ENCODE data around the gene WDR4.

Gene WDR4

GRCh38 chr21:42862774-42863503 is 16.4 kb downstream of the WDR4 start:
- peak; percentile 47 for DNase-seq
- no CpG with 5 or more reads among the region's 21 CpGs for whole genome bisulfite sequencing (ENCODE audit: extremely low coverage, insufficient coverage, low lambda C conversion rate)
- no peak overlapping the region for H3K23ac ChIP-seq (ENCODE audit: low read length)
- no peak overlapping the region for H4K8ac ChIP-seq (ENCODE audit: low read depth, low read length)
- H3K56ac ChIP-seq (ENCODE audit: low read length), result no peak overlapping the region
- H4K5ac ChIP-seq (ENCODE audit: low read length), result no peak overlapping the region
- no peak overlapping the region for H3K27ac ChIP-seq (ENCODE audit: low read depth, low read length)
- no peak overlapping the region for H3K4me2 ChIP-seq (ENCODE audit: low read length)
- no peak overlapping the region for H2BK15ac ChIP-seq (replicated peaks; ENCODE audit: low read depth)
- H3K4me1 ChIP-seq (ENCODE audit: control insufficient read depth, low read depth, low read length), result no peaks in the 10 kb centered on the region
- peaks cover 39% of the 10 kb centered on the region for H3K79me1 ChIP-seq (ENCODE audit: low read length)
- H3K18ac ChIP-seq (ENCODE audit: low read length), result no peak overlapping the region
- H3K9ac ChIP-seq (ENCODE audit: low read length), result no peak overlapping the region
- no peak overlapping the region for H3K4ac ChIP-seq (ENCODE audit: low read depth, low read length)
- H3K36me3 ChIP-seq (ENCODE audit: control insufficient read depth, insufficient read depth, low read length), result peaks cover 20% of the 10 kb centered on the region
- H2BK120ac ChIP-seq (ENCODE audit: low read depth, low read length), result no peak overlapping the region
- no peak overlapping the region for H2AK5ac ChIP-seq (ENCODE audit: low read length)
- no peak overlapping the region for H2BK5ac ChIP-seq (ENCODE audit: low read length)
- no peak overlapping the region for H3K4me3 ChIP-seq (ENCODE audit: low read length)
- H3K27me3 ChIP-seq (ENCODE audit: insufficient read depth, low read length, poor library complexity), result no peaks in the 10 kb centered on the region
- peaks cover 77% of the 10 kb centered on the region for H3K79me2 ChIP-seq (ENCODE audit: control insufficient read depth, insufficient read depth, low read length)

DNA sequence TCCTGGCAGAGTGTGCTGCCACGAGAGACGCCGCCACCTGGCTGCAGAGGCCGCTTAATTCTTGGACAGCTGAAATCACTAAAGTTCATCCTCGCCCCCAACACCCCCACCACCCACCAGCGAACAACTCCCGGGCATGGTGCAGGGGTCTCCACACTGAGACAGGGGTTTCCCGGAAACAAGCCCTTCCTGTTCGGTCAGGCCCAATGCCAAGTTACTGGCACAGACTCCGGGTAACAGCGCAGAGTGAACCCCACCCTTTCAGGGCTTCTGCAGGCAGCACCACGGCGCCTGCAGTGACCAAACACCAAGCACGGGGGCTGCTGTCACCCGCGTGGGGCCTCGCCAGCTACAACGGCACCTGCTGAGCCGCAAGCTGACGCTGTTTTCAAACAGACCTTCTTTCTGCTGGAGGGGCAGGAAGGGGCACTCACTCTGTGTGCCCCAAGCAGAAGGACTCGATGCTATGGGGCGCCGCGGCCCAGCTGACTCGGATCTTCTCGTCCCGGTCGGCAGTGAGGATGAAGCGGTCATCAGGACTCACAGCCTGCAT is 17.4 kb downstream of the WDR4 start:
- peaks cover 14% of the 10 kb centered on the region for H3K36me3 ChIP-seq (ENCODE audit: control insufficient read depth, insufficient read depth, low read length)
- H3K4ac ChIP-seq (ENCODE audit: low read depth, low read length), result no peak overlapping the region
- no peak overlapping the region for H2BK120ac ChIP-seq (ENCODE audit: low read depth, low read length)
- no peak overlapping the region for H3K18ac ChIP-seq (ENCODE audit: low read length)
- no peak overlapping the region for H3K27ac ChIP-seq (ENCODE audit: low read depth, low read length)
- H3K9ac ChIP-seq (ENCODE audit: low read length), result no peak overlapping the region
- H2AK5ac ChIP-seq (ENCODE audit: low read length), result no peak overlapping the region
- H3K56ac ChIP-seq (ENCODE audit: low read length), result no peak overlapping the region
- WGBS (ENCODE audit: extremely low coverage, insufficient coverage, low lambda C conversion rate), result no CpG with 5 or more reads among the region's 29 CpGs
- peaks cover 72% of the 10 kb centered on the region for H3K79me2 ChIP-seq (ENCODE audit: control insufficient read depth, insufficient read depth, low read length)
- no peak for DNase-seq
- no peak overlapping the region for H3K4me3 ChIP-seq (ENCODE audit: low read length)
- no peak overlapping the region for H4K5ac ChIP-seq (ENCODE audit: low read length)
- peaks cover 37% of the 10 kb centered on the region for H3K79me1 ChIP-seq (ENCODE audit: low read length)
- no peaks in the 10 kb centered on the region for H3K27me3 ChIP-seq (ENCODE audit: insufficient read depth, low read length, poor library complexity)
- H3K4me1 ChIP-seq (ENCODE audit: control insufficient read depth, low read depth, low read length), result no peaks in the 10 kb centered on the region
- H2BK15ac ChIP-seq (replicated peaks; ENCODE audit: low read depth), result no peak overlapping the region
- H3K23ac ChIP-seq (ENCODE audit: low read length), result no peak overlapping the region
- no peak overlapping the region for H3K4me2 ChIP-seq (ENCODE audit: low read length)
- H4K8ac ChIP-seq (ENCODE audit: low read depth, low read length), result no peak overlapping the region
- H2BK5ac ChIP-seq (ENCODE audit: low read length), result no peak overlapping the region

GRCh38 chr21:42861311-42861847 is 18.0 kb downstream of the WDR4 start:
- Histone ChIP-seq H2BK120ac (ENCODE audit: low read depth, low read length) (no peak overlapping the region), H3K79me2 (ENCODE audit: control insufficient read depth, insufficient read depth, low read length) (peaks cover 69% of the 10 kb centered on the region), H2BK5ac (ENCODE audit: low read length) (no peak overlapping the region), H4K5ac (ENCODE audit: low read length) (no peak overlapping the region), H2BK15ac (replicated peaks; ENCODE audit: low read depth) (no peak overlapping the region), H3K79me1 (ENCODE audit: low read length) (peaks cover 35% of the 10 kb centered on the region), H3K36me3 (ENCODE audit: control insufficient read depth, insufficient read depth, low read length) (peaks cover 14% of the 10 kb centered on the region), H3K4me1 (ENCODE audit: control insufficient read depth, low read depth, low read length) (no peaks in the 10 kb centered on the region), H3K56ac (ENCODE audit: low read length) (no peak overlapping the region), H3K27ac (ENCODE audit: low read depth, low read length) (no peak overlapping the region), H3K23ac (ENCODE audit: low read length) (no peak overlapping the region), H2AK5ac (ENCODE audit: low read length) (no peak overlapping the region), H3K9ac (ENCODE audit: low read length) (no peak overlapping the region), H4K8ac (ENCODE audit: low read depth, low read length) (no peak overlapping the region), H3K4ac (ENCODE audit: low read depth, low read length) (no peak overlapping the region), H3K18ac (ENCODE audit: low read length) (no peak overlapping the region), H3K4me2 (ENCODE audit: low read length) (no peak overlapping the region), H3K4me3 (ENCODE audit: low read length) (no peak overlapping the region), H3K27me3 (ENCODE audit: insufficient read depth, low read length, poor library complexity) (no peaks in the 10 kb centered on the region)
- no CpG with 5 or more reads among the region's 10 CpGs for WGBS (ENCODE audit: extremely low coverage, insufficient coverage, low lambda C conversion rate)
- no peak for DNase-seq

GRCh38 chr21:42860345-42860744 is 19.0 kb downstream of the WDR4 start:
- Histone ChIP-seq H2AK5ac (ENCODE audit: low read length) (no peak overlapping the region), H3K27me3 (ENCODE audit: insufficient read depth, low read length, poor library complexity) (no peaks in the 10 kb centered on the region), H3K4ac (ENCODE audit: low read depth, low read length) (no peak overlapping the region), H3K27ac (ENCODE audit: low read depth, low read length) (no peak overlapping the region), H2BK120ac (ENCODE audit: low read depth, low read length) (no peak overlapping the region), H3K23ac (ENCODE audit: low read length) (no peak overlapping the region), H3K4me3 (ENCODE audit: low read length) (no peak overlapping the region), H3K79me2 (ENCODE audit: control insufficient read depth, insufficient read depth, low read length) (peaks cover 61% of the 10 kb centered on the region), H3K18ac (ENCODE audit: low read length) (no peak overlapping the region), H3K4me2 (ENCODE audit: low read length) (no peak overlapping the region), H4K8ac (ENCODE audit: low read depth, low read length) (no peak overlapping the region), H3K9ac (ENCODE audit: low read length) (no peak overlapping the region), H3K36me3 (ENCODE audit: control insufficient read depth, insufficient read depth, low read length) (peaks cover 19% of the 10 kb centered on the region), H2BK5ac (ENCODE audit: low read length) (no peak overlapping the region), H2BK15ac (replicated peaks; ENCODE audit: low read depth) (no peak overlapping the region), H4K5ac (ENCODE audit: low read length) (no peak overlapping the region), H3K56ac (ENCODE audit: low read length) (no peak overlapping the region), H3K4me1 (ENCODE audit: control insufficient read depth, low read depth, low read length) (no peaks in the 10 kb centered on the region), H3K79me1 (ENCODE audit: low read length) (peaks cover 36% of the 10 kb centered on the region)
- no CpG with 5 or more reads among the region's 17 CpGs for WGBS (ENCODE audit: extremely low coverage, insufficient coverage, low lambda C conversion rate)
- DNase-seq, result no peak

DNA sequence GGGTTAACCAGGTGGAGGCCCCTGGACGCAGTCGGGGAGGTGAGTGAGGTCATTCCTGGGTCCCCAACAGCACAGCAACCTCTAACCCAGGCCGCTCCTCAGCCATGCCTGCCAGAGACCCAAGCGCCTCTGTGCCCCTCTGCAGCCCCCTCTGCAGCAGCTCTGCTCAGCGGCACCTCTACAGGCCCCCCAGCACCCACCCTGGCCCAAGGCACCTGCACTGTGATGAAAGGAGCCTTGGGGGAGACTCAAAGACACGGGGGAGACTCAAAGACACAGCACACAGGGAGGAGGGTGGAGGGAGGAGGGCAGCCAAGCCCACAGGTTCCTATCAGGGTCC is 19.5 kb downstream of the WDR4 start:
- no CpG with 5 or more reads among the region's 6 CpGs for WGBS (ENCODE audit: extremely low coverage, insufficient coverage, low lambda C conversion rate)
- peaks cover 23% of the 10 kb centered on the region for H3K36me3 ChIP-seq (ENCODE audit: control insufficient read depth, insufficient read depth, low read length)
- H3K4ac ChIP-seq (ENCODE audit: low read depth, low read length), result no peak overlapping the region

More for the DNA sequence above, 19.5 kb downstream of the WDR4 start:
- Histone ChIP-seq H3K18ac (ENCODE audit: low read length) (no peak overlapping the region), H3K27ac (ENCODE audit: low read depth, low read length) (no peak overlapping the region), H2BK5ac (ENCODE audit: low read length) (no peak overlapping the region), H3K9ac (ENCODE audit: low read length) (no peak overlapping the region), H3K4me3 (ENCODE audit: low read length) (no peak overlapping the region), H2BK15ac (replicated peaks; ENCODE audit: low read depth) (no peak overlapping the region), H2AK5ac (ENCODE audit: low read length) (no peak overlapping the region), H2BK120ac (ENCODE audit: low read depth, low read length) (no peak overlapping the region), H3K4me2 (ENCODE audit: low read length) (no peak overlapping the region), H4K8ac (ENCODE audit: low read depth, low read length) (no peak overlapping the region), H3K56ac (ENCODE audit: low read length) (no peak overlapping the region), H3K27me3 (ENCODE audit: insufficient read depth, low read length, poor library complexity) (no peaks in the 10 kb centered on the region), H3K79me2 (ENCODE audit: control insufficient read depth, insufficient read depth, low read length) (peaks cover 56% of the 10 kb centered on the region), H3K4me1 (ENCODE audit: control insufficient read depth, low read depth, low read length) (no peaks in the 10 kb centered on the region), H3K23ac (ENCODE audit: low read length) (no peak overlapping the region), H4K5ac (ENCODE audit: low read length) (no peak overlapping the region), H3K79me1 (ENCODE audit: low read length) (peaks cover 34% of the 10 kb centered on the region)
- no peak for DNase-seq

Measured in mesendoderm (in vitro differentiated cells).